ENCODE results near the gene PPP6R2.
A peak's percentile ranks its signal among the peaks of the same experiment; 100 is the strongest.

Gene PPP6R2, protein sequence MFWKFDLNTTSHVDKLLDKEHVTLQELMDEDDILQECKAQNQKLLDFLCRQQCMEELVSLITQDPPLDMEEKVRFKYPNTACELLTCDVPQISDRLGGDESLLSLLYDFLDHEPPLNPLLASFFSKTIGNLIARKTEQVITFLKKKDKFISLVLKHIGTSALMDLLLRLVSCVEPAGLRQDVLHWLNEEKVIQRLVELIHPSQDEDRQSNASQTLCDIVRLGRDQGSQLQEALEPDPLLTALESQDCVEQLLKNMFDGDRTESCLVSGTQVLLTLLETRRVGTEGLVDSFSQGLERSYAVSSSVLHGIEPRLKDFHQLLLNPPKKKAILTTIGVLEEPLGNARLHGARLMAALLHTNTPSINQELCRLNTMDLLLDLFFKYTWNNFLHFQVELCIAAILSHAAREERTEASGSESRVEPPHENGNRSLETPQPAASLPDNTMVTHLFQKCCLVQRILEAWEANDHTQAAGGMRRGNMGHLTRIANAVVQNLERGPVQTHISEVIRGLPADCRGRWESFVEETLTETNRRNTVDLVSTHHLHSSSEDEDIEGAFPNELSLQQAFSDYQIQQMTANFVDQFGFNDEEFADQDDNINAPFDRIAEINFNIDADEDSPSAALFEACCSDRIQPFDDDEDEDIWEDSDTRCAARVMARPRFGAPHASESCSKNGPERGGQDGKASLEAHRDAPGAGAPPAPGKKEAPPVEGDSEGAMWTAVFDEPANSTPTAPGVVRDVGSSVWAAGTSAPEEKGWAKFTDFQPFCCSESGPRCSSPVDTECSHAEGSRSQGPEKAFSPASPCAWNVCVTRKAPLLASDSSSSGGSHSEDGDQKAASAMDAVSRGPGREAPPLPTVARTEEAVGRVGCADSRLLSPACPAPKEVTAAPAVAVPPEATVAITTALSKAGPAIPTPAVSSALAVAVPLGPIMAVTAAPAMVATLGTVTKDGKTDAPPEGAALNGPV

GRCh38 chr22:50342651-50343540 is at the start of gene PPP6R2:
TSS of gene PPP6R2 (plus strand) at chr22:50343327. CDS start at chr22:50393909, 50,582 bp downstream.
- DNase-seq (ENCODE audit: low spot score), result peak; percentile 78

DNA sequence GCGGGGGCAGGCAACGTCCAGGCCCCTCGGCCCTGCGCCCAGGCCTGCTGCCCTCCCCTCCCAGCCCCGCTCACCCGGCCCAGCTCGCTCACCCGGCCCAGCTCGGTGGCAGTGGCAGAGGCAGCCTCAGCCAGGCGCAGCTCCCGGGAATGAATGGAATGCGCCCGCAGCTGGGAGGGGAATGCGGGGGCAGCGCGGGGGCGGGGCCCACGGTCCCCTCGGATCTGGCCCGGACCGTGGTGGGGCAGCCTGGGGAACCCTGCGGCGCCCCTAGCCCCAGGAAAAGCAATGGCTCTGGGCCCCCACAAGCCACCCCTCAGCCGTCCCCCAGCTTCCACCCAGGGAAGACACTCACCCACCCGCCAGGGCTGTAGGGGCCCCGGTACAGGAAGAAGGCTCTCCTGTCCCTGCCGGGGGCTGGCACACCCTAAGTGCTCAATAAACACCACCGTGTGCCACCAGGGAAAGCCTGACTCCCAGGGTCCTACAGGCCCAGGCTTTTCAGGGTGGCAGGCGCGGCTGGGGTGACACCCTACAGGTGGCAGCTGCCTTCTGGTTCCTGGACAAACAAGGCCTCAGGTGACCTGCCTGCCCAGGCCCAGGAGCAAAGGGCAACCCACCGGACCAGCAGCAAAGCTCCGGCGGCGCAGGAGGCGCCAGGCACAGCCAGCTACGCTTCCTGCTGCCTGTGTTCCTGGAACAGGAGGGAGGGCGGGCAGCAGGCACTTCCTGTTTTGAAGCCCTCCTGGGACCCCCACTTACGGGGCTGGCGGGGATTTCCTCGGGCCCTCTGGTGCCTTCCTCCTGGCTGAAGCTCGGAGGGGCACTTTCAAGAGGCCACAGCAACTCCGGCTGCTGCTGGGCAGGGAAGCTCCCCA is 49.4 kb upstream of the PPP6R2 start:
- peak; percentile 95 for DNase-seq (ENCODE audit: low spot score)

- DNase-seq (ENCODE audit: low spot score), result no peak
Observed at GRCh38 chr22:50294319-50294656, 48.8 kb upstream of the PPP6R2 start.

DNA sequence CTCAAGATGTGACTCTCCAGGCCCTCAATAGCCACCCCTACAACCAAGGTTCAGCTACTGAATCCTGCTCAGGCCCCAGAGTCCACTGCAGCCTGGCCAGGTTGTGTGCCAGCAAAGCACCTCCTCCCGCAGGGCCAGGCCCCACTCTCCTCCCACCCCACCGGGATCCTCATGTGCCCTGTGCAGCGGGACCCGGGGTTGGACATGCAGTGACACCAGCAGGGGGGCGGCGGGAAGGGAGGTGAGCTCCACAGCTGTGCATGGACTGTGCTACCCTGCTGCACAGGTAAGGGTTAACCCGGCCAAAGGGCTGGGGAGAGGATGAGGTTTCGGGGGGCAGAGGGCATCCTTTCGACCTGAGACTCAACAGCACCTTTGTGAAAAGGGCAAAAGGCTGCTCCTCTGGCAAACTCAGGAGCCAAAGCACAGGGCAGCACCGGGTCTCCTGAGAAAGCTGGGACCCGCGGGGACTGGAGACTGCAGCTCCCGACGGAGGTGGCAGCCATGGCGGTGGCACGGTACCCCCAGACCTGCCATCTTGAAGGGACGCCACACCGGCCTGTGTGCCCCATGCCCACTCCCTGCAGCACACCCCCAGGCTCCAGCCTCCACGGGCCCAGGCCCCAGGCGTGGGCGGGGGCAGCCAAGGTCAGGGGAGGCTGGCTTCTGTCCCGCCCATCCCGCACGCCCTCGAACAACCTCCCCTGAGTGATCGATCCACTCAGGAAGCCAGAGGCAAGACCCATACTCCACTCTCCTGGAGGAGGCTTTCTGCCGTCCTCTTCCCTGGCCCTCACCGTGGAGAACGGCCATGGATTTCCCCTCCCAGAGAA is 46.3 kb upstream of the PPP6R2 start:
- DNase-seq (ENCODE audit: low spot score), result no peak

- DNase-seq (ENCODE audit: low spot score), result no peak
Observed at GRCh38 chr22:50297510-50298265, 45.4 kb upstream of the PPP6R2 start.

- DNase-seq (ENCODE audit: low spot score), result no peak
Observed at GRCh38 chr22:50298266-50298637, 44.9 kb upstream of the PPP6R2 start.

DNA sequence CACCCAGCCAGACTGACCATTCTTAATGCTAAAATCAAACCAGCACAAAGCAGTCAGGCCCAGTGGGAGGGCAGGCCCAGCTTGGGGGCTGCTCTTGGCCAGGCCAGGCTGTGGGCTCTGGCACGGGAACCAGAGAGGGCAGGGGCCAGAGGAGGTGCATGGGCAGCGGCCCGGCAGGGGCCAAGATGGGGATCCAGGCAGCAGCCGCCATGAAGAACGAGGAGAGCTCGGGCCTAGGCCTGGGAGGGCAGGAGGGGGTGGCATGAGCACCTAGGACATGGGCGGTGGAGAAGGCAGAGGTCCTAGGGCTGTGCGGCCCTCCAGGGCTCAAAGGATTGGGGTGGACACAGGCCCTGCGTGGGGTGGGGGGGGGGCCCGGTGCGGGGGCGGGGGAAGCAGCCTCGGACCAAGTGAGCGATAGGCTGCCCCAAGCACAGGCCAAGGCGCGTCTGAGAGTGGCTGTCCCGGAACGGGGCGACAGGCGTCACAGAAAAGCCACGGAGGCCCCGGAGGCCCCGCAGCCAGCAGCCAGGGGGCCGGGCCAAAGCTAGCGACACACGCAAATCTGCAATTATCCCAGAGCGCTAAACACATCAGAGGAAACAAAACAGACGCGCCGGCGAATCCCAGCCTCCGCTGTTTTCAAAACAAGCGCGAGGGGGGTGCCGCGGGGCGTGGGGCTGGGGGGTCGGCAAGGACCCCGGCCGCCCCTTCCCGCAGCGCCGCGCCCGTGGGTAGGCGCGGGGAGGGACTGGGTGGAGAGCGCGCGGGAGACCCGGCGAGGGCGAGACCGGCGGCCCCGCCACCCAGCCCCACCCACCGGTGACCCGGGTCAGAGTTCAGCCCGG is 44.0 kb upstream of the PPP6R2 start:
- no peak for DNase-seq (ENCODE audit: low spot score)

DNA sequence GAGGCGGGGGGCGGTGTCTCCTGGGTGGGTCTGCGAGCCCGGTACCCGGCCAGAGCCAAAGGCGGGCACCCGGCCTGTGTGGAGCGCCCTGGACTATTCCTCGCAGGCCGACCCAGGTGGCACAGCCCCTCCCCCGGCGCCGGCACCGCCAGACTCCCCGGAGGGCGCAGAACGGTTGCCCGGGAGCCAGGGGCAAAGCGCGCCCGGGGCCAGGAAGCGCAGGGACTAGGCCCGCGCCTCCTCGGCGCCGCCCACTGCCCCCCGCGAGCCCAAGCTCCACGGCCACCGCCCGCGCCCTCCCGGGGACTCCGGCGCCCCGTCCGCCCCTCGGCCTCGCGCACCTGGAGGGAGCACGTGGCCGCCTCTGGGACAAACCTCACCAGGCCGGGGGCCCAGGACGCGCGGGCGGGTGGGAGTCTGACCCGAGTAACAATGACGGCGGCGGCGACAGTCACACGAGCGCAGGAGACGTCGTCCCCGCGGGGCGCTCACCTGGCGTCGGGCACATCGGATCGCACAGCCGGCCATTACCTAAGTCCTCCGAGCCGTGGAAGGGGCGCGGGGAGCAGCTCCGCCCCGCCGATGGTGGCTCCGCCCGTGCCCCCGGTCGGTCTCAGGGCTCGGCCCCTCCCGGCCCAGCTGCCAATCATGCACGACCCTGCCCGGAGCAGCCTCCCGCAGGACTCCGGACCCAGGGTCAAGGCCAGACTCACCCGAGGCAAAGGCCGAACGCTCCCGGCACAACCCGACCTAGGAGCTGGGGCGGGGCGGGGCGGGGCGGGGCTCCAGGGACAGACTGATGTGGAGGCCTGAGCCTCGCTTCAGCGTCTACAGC is 43.1 kb upstream of the PPP6R2 start:
- DNase-seq (ENCODE audit: low spot score), result no peak

- DNase-seq (ENCODE audit: low spot score), result no peak
Observed at GRCh38 chr22:50300620-50301257, 42.4 kb upstream of the PPP6R2 start.

- DNase-seq (ENCODE audit: low spot score), result no peak
Observed at GRCh38 chr22:50301581-50301991, 41.5 kb upstream of the PPP6R2 start.

GRCh38 chr22:50302041-50302541 is 41.0 kb upstream of the PPP6R2 start:
- DNase-seq (ENCODE audit: low spot score), result no peak

DNA sequence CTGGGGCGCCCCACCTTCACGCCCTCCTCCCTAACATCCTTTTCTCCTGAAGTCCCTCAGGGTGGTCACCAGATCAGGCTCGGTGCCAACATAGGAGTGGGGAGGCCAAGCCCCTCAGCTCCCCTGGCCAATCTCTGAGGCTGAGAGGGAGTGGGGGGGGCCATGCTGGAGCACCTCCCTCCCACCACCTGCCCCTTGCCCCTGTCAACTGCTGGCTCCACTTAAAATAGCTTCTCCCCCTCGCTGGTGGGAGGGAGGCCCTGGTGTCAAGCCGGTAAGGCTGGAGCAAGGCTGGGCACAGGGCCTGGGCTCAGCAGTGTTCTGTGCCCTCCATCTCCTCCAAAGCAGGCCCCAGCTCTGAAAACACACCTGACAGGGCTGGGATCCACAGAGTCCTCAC is 40.6 kb upstream of the PPP6R2 start:
- no peak for DNase-seq (ENCODE audit: low spot score)

- no peak for DNase-seq (ENCODE audit: low spot score)
Observed at GRCh38 chr22:50303515-50303847, 39.6 kb upstream of the PPP6R2 start.

DNA sequence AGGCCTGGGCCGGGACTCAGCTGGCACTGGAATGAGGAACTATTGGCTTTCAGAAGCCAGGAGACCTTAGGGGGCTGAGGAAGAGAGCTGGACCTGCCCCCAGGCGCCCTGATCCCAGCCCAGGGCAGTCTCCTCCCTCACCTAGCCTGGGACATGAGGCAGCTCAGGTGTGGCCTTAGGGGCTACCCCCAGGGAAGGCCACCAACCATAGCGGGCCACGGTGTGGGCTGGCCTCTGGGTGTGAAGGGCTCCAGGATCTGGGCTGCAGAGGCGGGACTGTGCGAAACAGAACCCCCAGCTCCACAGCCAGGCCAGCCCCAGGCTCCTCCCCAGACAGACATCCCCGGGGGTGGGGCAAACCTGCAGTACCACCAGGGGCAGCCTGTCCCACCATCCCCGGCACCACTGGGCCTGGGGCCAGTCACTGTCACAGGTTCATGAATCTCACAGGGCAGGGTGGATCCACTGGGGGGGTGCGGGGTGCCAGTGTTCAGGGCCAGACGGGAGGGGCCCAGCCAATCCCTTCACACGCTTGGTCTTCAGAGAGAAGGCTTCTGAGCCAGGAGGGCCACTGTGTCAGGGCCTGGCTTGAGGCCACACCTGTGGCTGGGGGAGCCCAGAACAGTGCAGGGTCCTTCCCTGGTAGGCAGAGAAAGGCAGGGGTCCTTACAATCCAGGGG is 39.1 kb upstream of the PPP6R2 start:
- DNase-seq (ENCODE audit: low spot score), result peak; percentile 49

DNA sequence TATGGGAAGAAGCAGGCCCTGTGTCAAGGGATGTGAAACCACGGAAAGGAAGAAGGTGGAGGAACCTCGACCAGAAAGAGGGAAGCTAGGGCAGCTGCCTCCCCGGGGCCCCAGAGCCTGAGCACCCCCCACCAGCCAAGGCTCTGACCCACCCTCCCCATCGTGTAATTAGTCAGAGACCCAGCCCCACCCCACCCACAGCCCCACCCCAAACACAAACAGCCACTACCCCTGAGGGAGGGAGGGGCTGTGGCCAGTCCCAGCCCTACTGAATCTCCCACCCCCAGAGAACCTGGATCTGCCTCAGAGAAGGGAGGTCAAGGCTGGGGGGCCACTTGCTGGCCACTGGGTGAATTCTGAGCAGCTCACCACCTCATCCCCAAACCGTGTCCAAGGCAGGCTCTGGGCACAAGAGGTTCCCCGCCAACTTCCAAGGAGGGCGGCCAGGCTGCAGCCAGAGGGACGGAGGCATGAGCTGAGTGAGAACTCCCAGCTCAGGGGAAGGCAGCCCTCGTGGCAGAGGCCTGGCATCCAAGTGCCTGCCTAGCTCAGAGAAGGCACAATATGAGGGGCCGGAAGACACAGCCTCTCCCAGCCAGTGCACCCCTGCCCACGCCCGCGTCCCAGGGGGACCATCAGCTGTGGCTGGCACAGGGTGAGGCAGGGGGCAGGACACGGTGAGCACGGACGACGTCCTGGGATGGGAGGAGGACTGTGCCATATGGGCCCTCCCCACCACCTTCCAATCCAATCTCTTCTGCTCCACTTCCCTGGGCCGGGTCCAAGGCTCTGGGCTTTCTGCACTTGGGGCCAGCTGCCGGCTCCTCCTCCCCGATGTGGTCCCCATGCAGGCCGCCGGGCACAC is 38.4 kb upstream of the PPP6R2 start:
- DNase-seq (ENCODE audit: low spot score), result peak; percentile 60

Measured in hepatic stellate cell (primary cell).